Stimulated activated CD4-positive, alpha-beta T cell treated with anti-CD3 and anti-CD28 coated beads, Interleukin-1b, Interleukin-23, amount 100 ng/mL, for 1 hour (primary cell): Measurements from ENCODE around the gene GRK4.

Source experiments
- DNase-seq, 2 donors: peaks; one replicate each; pipeline ENCODE4 v3.0.0-alpha.2; 2020; ENCODE audit warnings: low read depth in 2 of 2

The GRK4 gene

GRCh38 chr4:3011456-3012220 is 48.3 kb downstream of the GRK4 start:
- DNase-seq = no peak

DNA sequence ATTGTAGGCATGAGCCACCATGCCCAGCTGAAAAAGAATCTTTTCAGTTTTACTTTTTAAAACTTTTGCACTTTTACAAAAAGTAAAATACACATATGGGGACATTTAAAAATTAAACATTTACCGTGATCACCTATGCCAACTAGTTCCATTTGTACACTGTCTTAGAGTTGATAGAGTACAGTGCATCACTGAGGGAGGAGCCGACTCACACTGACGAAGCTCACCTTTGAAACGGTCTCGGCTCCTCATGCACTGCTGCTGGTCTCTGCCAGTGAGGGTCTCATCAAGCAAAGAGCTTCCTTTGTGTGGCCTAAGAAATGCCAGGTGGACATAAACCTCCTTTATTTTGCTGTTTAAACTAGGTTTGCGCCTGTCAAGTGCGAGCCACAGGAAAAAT is 50.0 kb downstream of the GRK4 start:
- DNase-seq = no peak

GRCh38 chr4:3013839-3014350 is 50.5 kb downstream of the GRK4 start:
- DNase-seq = no peak

DNA sequence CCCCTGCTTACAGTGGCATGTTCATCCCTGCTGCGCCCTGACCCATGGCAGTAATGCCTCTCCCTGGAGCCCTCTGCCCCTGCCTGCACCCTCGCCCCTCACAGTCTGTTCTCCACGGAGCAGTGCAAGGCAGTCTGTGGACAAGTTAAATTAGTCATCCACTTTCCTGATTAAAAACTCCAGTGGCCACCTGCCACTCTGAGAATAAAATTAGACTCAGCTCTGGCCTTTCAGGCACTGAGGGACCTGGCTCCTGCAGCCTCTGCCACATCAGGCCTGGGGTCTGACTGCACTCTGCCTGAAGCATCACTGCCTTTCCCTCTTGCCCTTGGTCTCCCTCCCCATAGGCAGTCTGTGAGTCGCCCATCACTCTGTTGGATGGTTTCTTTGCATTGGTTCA is 53.6 kb downstream of the GRK4 start:
- no peak for DNase-seq

GRCh38 chr4:3017504-3017903 is 54.1 kb downstream of the GRK4 start:
- no peak for DNase-seq

GRCh38 chr4:3019145-3019846 is 55.9 kb downstream of the GRK4 start:
- DNase-seq = no peak

DNA sequence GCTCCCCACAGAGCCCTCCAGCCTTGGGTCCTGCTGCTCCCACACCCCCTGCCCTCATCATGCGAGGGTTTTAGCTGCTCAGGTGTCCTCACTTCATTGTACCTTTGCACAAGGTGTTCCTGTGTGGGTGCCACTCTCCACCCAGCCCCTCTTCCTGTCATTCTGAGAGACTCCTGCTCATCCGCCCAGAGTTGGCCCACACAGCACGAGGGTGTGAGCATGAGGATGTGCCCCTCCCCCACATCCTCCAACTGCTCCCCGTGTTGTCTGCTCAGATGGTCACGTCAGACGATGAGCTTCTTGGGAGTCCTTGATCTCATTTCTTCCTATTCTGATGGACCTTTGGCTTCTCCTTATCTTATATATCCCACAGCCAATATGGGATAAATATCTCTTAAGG is 57.8 kb downstream of the GRK4 start:
- DNase-seq = no peak

DNA sequence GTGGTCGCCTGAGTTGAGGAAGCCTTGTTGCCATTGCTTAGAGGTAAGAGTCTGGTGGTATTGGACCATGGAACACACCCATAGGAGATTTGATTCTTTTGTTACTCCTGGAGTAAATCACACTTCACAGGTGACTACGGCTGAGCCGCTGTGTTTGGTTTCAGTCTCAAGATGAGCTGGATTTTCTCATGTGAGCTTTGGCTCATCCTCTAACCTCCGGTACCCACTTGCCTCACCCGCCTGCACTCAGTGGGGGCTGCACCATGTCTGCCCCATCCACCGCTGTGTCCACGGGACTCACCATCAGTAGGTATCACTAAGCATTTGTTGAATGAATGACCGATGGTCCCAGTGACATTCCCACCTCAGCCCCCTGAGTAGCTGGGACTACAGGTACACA is 58.3 kb downstream of the GRK4 start:
- no peak for DNase-seq

DNA sequence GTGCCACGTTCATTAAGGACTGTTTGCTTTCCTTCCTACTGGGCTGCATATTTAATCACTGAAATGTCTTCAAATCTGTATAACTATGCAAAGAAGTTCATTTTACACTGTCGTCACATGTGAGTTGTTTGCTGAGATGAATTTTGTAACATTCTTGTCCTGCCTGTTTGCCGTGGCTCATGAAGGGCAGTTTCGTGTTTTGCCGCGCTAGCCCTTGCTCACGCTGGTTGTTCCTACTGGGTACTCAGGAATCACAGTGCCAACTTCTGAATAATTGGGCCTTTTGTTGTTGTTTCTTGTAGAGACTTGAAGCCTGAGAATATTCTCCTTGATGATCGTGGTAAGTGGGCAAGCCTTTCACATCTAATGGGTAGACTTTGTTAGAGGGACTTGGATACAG is 58.7 kb downstream of the GRK4 start:
- DNase-seq = no peak

- no peak for DNase-seq
Observed at GRCh38 chr4:3022651-3023050, 59.3 kb downstream of the GRK4 start.

DNA sequence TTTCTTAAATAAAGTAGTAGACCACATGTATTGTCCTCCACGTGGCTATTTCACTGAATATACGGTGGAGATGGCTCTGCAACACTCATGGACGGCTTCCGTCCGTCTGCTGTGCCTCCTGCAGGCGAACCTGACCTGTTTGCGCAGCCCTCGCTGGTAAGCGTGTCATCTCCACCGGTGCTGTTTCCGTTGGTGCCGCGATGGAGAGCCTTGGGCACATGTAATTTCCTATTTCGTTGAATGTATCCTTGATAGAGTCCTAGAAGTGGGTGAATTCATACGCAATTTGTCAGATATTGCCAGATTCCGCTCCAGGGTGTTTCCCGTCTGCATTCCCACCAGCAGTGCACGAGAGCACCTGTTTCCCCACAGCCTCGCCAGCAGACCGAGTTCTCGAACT is 62.5 kb downstream of the GRK4 start:
- DNase-seq = no peak

GRCh38 chr4:3026540-3026939 is 63.2 kb downstream of the GRK4 start:
- no peak for DNase-seq

DNA sequence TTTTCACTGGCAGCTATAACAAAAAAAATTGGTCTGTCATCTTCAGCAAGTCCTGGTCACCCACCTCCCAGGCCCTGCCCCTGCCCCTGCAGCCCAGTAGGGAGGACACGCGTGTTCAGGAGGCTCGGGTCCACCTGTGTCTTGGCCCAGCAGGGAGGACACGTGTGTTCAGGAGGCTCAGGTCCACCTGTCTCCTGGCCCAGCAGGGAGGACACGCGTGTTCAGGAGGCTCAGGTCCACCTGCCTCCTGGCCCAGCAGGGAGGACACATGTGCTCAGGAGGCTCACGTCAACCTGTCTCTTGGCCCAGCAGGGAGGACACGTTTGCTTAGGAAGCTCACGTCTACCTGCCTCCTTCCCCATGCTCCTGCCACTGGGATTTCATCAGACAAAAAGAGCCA is 66.1 kb downstream of the GRK4 start:
- no peak for DNase-seq

- DNase-seq = no peak
Observed at GRCh38 chr4:3030566-3031356, 67.4 kb downstream of the GRK4 start.

- no peak for DNase-seq
Observed at GRCh38 chr4:3031357-3032082, 68.1 kb downstream of the GRK4 start.

GRCh38 chr4:3034231-3034630 is 70.9 kb downstream of the GRK4 start:
- DNase-seq = no peak

GRCh38 chr4:3035249-3035648 is 71.9 kb downstream of the GRK4 start:
- DNase-seq = no peak

GRCh38 chr4:3035674-3036073 is 72.3 kb downstream of the GRK4 start:
- DNase-seq = no peak

DNA sequence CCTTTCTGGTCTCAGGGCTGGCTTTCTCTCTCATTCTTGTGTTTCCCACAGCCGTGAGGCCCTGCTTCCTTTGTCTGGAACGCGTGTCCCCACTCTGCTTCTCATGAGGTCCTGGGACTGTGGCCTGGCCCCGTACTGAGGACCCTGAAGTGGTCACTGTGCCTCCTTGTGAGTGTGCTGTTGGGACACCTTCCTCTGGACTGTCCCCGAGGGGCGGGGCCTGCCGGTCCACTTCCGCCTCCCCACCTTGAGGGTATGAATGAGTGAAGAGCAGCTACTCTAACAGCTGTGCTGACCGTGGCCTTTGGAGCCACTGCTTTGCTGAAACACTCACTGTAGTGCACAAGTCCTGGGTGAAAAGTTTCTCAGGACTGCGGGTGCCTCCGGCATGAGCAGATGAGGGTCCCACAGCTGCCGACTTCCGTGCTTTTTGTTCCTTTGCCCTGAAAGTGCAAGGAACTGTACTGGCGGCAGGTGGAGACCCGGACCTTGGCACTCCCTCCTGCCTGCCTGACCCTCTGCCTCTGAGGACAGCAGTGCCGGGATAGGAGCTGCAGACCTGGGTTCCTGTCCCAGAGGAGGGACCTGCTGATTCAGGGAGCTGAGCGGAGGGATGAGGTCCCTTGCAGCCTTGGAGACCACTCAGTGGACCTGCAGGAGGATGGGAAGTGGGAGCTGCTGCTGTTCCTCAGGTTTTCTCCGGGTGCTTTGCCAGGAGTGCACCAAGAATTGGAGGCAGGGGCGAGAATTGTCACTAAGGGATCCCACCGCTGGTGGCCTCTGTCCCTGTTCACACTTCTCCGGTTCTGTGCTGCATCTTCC is 73.0 kb downstream of the GRK4 start:
- DNase-seq = no peak

DNA sequence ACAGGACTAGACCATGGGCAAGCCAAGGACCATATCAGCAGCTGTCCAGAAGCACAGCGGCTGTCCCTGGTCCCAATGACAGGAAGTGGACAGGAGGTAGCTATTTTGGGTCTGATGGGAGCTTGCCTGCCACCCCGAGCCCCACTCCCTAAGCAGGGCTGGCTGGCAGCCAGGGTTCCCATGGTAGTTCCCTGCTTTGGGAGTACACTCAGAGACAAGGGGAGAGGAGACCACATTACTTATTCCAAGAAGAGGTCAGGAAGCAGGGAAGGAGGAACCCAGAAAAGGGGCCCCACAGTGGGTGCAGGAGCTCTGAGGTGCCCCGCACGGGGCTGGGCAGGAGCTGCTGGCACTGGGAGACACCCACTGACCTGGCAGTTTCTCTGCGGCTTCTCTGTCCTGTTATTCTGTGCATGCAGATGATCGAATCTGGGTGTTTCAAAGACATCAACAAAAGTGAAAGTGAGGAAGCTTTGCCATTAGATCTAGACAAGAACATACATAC is 74.6 kb downstream of the GRK4 start:
- no peak for DNase-seq
